Lower leg skin (tissue), 4 donors: ENCODE results near the gene COTL1. TPM values are rescaled to one million over a fixed set of nuclear protein-coding genes. Genes with fewer than 3 reads are reported as not detected.
A peak's percentile ranks its signal among the peaks of the same experiment; 100 is the strongest.
"Not testable (repeated sequence)": the region's sequence is repeated elsewhere in the genome, so short reads cannot be mapped to it uniquely, and the experiment has no call there.

Source experiments
- DNase-seq, 2 donors: peaks; one replicate each; pipeline ENCODE4 v3.0.0-alpha.2; 2019; ENCODE audit warnings: low spot score in 2 of 2
- H3K4me3 ChIP-seq: fragments of 200-600 bp; sonication (generic); 2 replicates; pipeline ENCODE4 v1.5.1; 2017; ENCODE audit warnings: mild to moderate bottlenecking, low read depth; ENCODE audit not compliant: poor library complexity, severe bottlenecking
- CTCF ChIP-seq, 3 donors: fragments of 450-650 bp; IDR thresholded peaks; one replicate each; pipeline ENCODE4 v1.5.1; 2016; ENCODE audit warnings: antibody characterized with exemption in 3 of 3, mild to moderate bottlenecking in 3 of 3, moderate library complexity in 2 of 3
- POLR2A ChIP-seq, 2 donors: fragments of 450-650 bp; IDR thresholded peaks; one replicate each; pipeline ENCODE4 v1.6.1; 2016 to 2017; ENCODE audit warnings: antibody characterized with exemption in 2 of 2, mild to moderate bottlenecking in 1 of 2, moderate library complexity in 1 of 2
- WGBS, 2 donors: methylation state at CpG; one replicate each; pipeline ENCODE4 v1.1.5; 2018; 5-methylcytosine and 5-hydroxymethylcytosine counted together
- intact Hi-C: fragments of 100-400 bp; cut with DNase I; formaldehyde crosslinking; loops from one replicate; pipeline ENCODE4 v1.15.0; 2023; ENCODE audit warnings: low total_unique reads
- total RNA-seq, 4 donors: library from RNA; depleted of rRNA; stranded (reverse); fragments of >200 nt; gene quantifications; one replicate each; pipeline ENCODE4 v1.1.0, GENCODE V29; 2016

The COTL1 gene
- total RNA-seq, 4 donors from 2014 or later, result 6.5 to 25.7 (median 9.8) TPM

- 93% methylated on average over 5 of the region's 5 CpGs for WGBS, 2 donors
- no peak for DNase-seq
- H3K4me3 ChIP-seq, result no peak overlapping the region
- intact Hi-C loops, result no loop called here
- no peak for TF ChIP-seq CTCF (IDR thresholded peaks at IDR 0.05)
- no peak for TF ChIP-seq POLR2A (IDR thresholded peaks at IDR 0.05)
Measured at GRCh38 chr16:84640145-84640544, 22.3 kb upstream of the COTL1 start.

- TF ChIP-seq POLR2A (IDR thresholded peaks at IDR 0.05) (no peak), CTCF (IDR thresholded peaks at IDR 0.05) (no peak)
- no peak overlapping the region for H3K4me3 ChIP-seq
- DNase-seq, result no peak
- WGBS, 2 donors, result 89 to 92% methylated on average over 8 of the region's 8 CpGs
- intact Hi-C loops, result no loop called here
Measured at GRCh38 chr16:84638231-84638806, 20.4 kb upstream of the COTL1 start.

GRCh38 chr16:84637709-84638108 is 19.8 kb upstream of the COTL1 start:
- no peak for DNase-seq
- no peak overlapping the region for H3K4me3 ChIP-seq
- TF ChIP-seq CTCF (IDR thresholded peaks at IDR 0.05) (no peak), POLR2A (IDR thresholded peaks at IDR 0.05) (no peak)
- 84 to 85% methylated on average over 4 of the region's 4 CpGs for WGBS, 2 donors
- intact Hi-C loops, result no loop called here

GRCh38 chr16:84635702-84636101 is 17.8 kb upstream of the COTL1 start:
- H3K4me3 ChIP-seq, result no peak overlapping the region
- no peak for TF ChIP-seq POLR2A (IDR thresholded peaks at IDR 0.05)
- no peak for TF ChIP-seq CTCF (IDR thresholded peaks at IDR 0.05)
- whole genome bisulfite sequencing, 2 donors, result 25 to 45% methylated on average over 8 of the region's 8 CpGs
- DNase-seq, result no peak
- intact Hi-C loops, result no loop called here

- 63 to 76% methylated on average over 9 of the region's 9 CpGs for WGBS, 2 donors
- intact Hi-C loops, result no loop called here
- no peak for TF ChIP-seq POLR2A (IDR thresholded peaks at IDR 0.05)
- TF ChIP-seq CTCF (IDR thresholded peaks at IDR 0.05), result no peak
- DNase-seq, result peak; percentile 37 to 91
- H3K4me3 ChIP-seq, result no peak overlapping the region
Measured at GRCh38 chr16:84633622-84634021, 15.7 kb upstream of the COTL1 start.

- intact Hi-C loops, H3K4me3 ChIP-seq: not testable (repeated sequence)
- WGBS, 2 donors, result 81 to 87% methylated on average over 7 of the region's 7 CpGs
Measured at GRCh38 chr16:84632862-84633261, 15.0 kb upstream of the COTL1 start.

More at GRCh38 chr16:84632862-84633261, 15.0 kb upstream of the COTL1 start:
- DNase-seq, result not testable (repeated sequence)
